Measurements from ENCODE around the gene DHCR7.

DHCR7 gene

GRCh38 chr11:71406681-71407080 lies 41.5 kb downstream of the DHCR7 start:
- peak; percentile 96 for DNase-seq

DNA sequence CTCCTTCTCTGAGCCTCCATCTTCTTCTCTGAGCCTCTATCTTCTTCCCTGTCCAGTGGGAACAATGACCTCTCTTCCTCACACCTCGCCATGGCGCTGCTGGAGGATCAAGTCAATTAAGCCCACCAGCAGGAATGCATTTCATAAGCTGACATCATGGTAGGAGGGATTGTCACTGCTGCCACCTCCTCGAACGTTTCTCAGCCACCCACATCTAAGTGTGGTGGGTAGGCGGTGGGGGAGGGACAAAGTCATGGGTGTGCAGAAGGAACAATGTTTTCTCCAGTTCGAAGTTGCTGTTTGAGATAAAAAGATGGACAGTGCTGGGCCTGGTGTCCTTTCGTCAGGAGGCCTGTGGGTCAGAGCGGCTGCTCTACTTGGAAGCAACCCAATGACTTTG lies 44.0 kb downstream of the DHCR7 start:
- DNase-seq: no peak

DNA sequence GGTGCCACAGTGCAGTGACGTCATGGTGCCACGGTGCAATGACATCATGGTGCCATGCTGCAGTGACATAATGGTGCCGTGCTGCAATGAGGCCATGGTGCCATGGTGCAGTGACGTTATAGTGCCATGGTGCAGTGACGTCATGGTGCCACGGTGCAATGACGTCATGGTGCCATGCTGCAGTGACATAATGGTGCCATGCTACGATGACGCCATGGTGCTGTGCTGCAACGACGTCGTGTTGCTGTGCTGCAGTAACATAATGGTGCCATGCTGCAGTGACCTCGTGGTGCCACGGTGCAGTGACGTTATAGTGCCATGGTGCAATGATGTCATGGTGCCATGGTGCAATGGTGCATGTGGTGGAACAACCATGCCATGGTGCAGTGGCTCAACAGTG lies 45.3 kb downstream of the DHCR7 start:
- peak; percentile 21 for DNase-seq

GRCh38 chr11:71400216-71400615 lies 48.0 kb downstream of the DHCR7 start:
- no peak for DNase-seq

DNA sequence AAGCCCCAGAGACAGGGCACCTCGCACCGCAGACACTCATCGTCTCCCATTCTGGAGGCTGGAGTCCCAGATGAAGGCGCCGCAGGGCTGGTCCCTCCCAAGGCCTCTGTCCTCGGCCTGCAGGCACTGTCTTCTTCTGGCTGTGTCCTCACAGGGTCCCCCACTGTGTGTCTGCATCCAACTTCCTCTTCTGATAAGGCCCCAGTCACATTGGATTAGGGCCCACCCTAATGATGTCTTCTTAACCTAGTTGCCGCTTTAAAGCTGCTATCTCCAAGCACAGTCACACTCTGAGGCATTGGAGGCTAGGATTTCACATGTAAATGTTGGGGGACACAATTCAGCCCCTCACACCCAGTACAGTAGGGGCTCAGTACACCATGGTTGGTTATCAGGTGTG lies 48.9 kb downstream of the DHCR7 start:
- DNase-seq: no peak

GRCh38 chr11:71397961-71398360 lies 50.2 kb downstream of the DHCR7 start:
- no peak for DNase-seq

DNA sequence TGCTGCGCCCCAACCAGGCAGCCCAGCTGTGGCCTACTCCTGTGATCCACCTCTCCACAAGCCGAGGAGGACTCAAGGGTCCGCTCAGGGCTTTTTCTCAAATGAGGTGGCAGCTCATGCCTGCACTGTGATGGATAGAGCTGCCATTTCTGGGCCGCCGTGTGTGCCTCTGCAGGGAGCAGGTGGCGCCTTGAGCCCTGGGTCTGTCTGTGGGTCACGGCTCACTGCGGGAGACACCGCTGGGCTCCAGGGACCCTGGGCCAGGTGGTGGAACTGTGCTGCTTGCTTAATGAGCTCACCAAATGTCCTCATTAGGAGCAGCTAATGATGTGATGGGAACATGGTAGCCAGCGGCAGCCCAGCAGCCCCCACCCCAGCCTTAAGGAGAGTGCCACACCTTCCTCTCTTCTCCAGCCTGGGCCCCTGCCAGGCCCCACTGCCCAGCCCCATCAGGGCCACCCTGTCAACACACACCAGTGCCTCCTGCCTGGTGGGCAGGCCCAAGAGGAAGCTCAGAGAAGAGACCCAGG lies 50.8 kb downstream of the DHCR7 start:
- peak; percentile 56 for DNase-seq

- peak; percentile 94 for DNase-seq
Measured at GRCh38 chr11:71396548-71397123, 51.6 kb downstream of the DHCR7 start.

- DNase-seq: no peak
Measured at GRCh38 chr11:71395774-71396173, 52.4 kb downstream of the DHCR7 start.

DNA sequence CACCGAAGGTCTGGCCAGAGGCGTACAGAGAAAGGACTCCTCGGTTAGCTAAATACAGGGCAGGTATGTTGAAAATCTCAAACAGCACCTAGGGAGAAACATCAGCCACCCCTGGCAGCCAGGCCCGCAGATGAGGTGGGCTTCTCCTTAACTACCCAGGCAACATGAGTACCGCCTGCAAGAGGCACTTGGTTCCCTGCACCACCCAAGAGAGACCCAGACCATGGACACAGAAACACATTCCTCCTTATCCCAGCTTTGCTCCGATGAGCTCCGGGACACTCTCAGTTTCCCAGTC lies 53.0 kb downstream of the DHCR7 start:
- DNase-seq: no peak

DNA sequence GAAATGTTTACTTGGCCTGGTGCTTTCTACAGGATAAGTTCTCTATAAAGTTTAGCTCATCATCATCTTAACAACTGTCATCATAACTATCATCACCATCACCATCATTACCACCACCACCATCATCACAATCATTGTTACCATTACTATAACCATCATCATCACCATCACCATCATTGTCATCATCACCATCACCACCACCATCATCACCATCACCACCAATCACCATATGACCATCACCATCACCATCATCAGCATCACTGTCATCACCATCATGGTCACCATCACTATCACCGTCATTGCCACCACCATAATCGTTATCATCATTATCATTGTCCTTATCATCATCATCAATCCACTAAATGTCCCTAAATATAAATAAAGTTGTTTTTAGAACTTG lies 54.9 kb downstream of the DHCR7 start:
- no peak for DNase-seq

DNA sequence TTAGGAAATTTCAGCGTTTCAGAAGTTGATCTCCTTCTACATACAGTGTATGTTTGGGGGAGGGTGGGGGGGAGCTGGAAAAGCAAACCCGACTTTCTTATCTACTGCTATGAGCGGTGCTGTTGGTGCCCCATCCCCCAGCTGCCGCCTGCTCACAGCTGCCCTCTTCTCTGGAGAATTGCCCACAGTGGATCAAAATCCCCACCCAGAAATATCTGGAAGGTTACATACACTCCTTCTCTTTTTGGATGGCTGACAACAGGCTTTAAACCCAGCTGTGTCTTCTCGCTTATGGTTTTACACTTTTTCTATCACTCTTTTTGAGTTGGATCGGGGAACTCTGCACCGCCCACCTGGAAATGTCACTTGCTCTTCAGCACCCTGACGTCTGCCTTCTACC lies 56.4 kb downstream of the DHCR7 start:
- peak; percentile 35 for DNase-seq

GRCh38 chr11:71391352-71391751 lies 56.8 kb downstream of the DHCR7 start:
- peak; percentile 24 for DNase-seq

DNA sequence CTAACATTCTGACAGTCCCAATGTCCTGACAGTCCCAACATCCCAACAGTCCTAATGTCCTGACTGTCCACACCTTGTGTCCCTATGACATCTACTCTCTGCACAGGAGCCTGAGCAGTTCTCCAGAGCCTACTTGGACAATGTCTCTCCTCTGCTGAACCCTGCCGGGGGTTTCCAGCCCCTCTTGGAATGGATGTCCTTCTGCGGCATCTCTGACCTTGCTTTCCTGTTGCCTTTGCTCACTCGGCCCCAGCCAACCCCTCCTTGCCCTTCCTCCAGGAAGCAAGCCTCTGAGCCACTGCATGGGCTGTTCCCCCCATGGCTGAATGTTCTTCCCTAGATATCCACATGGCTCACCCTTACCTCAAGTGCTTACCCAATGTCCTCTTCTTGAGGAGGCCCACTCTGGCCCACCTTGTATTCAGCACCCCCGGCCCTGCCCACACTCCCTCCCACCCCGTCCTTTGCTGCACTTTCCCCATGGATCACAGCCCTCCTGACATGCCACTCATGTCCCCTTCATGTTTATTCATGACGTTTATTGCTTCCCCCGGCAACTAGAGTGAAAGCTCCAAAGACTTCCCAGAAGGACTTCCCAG lies 59.5 kb downstream of the DHCR7 start:
- peak; percentile 73 for DNase-seq

- no peak for DNase-seq
Measured at GRCh38 chr11:71387784-71388636, 60.2 kb downstream of the DHCR7 start.

GRCh38 chr11:71387200-71387599 lies 61.0 kb downstream of the DHCR7 start:
- peak; percentile 7 for DNase-seq

DNA sequence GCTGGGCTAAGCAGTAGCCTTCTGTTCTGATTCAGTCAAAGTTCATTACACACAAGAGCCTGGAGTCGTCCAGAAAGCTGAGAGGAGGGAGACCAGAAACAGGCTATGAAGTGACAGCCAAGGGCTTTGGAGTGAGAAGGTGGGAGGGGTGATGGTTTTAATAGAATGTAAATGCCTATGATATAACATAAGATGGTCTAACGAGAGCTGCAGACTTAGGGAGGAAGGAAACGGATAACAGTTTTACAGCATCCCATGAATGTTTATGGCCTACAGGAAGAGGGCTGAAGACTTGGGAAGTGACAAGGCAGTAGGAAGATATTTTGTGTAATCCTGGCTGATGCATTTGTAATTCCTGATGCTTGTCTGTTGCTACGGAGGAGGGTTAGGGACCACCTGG lies 62.0 kb downstream of the DHCR7 start:
- no peak for DNase-seq

DNA sequence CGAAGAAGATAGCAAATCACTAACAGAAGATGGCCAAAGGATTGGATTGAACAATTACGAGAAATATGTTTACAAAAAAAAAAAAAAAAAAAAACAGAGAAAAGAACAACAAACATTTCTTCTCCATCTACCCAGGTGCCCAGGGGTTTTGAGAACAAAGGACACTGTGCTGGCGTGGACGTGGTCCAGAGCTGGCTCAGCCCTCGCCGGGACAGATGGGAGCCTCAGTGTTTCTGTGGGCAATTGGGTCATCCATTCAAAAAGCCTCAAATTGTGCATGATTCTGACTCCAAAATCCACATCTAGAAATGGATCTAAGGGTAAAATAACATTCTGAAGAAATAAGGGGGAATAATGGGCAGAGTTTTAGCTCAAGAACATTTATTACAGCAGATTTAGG lies 63.1 kb downstream of the DHCR7 start:
- no peak for DNase-seq

DNA sequence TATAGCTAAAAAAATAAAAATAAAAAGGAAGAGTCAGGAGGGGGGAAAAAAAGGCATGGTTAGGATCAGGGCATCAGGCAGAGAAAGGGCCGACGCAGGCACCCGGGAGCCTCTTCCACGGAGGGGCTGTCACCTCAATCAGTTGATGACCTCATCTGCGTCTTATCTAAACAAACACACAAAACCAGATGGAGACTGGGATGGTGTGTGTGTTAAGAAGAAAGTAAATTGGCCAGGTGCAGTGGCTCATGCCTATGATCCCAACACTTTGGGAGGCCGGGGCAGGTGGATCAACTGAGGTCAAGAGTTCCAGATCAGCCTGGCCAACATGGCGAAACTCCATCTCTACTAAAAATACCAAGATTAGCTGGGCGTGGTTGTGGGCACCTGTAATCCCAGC lies 63.6 kb downstream of the DHCR7 start:
- peak; percentile 69 for DNase-seq
